A375 (cell line): ENCODE measurements around the gene VWC2L. TPM values are rescaled to one million over a fixed set of nuclear protein-coding genes. Genes with fewer than 3 reads are reported as not detected.

Experiments
- total RNA-seq: library from RNA; depleted of rRNA; stranded (reverse); fragments of >200 nt; shearing (Covaris generic); gene quantifications from 2 replicates; pipeline ENCODE4 v1.2.3, GENCODE V29; 2014; rRNA removed

The VWC2L gene
- not detected in 2 replicates for total RNA-seq

GRCh38 chr2:214410918-214411554, at the start of gene VWC2L:
Gene VWC2L, plus strand, starts transcription at chr2:214411054. Its CDS starts 3,140 bp downstream, at chr2:214414194.

